IPS DF 4.7 (cell line): ENCODE data around the gene ALDH1A3.

Experiments used
- DNase-seq: peaks from one replicate; pipeline ENCODE4 v3.0.0-alpha.2; 2013; ENCODE audit warnings: low spot score; ENCODE audit errors: extremely low read depth

Gene ALDH1A3

DNA sequence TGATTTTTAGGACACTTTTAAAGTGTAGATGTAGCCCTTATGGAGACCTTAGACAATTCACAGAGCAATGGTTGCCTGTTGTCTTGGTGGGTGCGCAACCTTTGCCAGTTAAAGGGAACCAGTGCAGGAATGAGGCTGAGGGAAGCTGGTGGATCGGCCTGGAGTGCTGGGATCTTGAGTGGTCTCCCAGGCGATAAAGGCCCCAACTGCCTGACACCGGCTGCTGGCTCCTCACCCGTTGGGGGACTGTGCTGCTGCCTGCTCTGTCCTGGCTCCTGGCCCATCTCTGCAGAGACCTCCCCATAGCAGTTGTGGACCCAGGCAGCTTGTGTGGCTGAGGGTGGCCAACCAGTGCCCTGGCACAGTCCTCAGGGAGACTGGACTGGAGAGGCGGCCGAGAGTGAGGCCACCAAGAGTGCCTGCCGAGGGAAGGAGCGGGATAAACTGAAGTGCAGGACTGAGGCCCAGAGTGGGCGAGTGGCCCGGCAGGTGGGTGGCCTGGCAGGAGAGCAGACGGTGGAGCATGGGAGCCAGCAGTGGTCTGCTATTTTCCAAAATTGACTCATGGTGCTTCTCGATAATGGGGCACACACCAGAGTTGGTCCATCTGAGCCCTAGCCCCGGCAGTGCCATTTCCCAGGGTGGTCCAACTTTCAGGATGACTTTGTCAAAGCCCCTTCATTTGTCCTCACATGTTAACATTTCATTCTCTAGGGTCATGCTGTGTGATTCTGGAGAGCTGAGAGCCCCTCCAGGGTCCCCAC lies 2.1 kb downstream of the ALDH1A3 start:
- DNase-seq, result no peak

DNA sequence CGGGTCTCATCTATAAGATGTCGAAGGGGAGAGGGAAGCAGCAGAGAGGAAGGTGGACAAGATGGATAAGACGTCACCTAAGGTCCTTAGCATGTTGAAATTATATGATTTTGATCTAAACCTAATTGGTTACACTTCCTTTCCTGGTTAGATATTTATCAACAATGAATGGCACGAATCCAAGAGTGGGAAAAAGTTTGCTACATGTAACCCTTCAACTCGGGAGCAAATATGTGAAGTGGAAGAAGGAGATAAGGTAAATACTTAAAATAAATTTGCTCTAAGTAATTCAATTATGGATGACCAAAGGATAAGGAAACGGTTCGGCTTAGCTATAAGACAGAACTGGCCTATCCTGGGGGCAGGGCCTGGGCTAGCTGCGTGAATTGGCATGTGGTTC lies 5.5 kb downstream of the ALDH1A3 start:
- no peak for DNase-seq

DNA sequence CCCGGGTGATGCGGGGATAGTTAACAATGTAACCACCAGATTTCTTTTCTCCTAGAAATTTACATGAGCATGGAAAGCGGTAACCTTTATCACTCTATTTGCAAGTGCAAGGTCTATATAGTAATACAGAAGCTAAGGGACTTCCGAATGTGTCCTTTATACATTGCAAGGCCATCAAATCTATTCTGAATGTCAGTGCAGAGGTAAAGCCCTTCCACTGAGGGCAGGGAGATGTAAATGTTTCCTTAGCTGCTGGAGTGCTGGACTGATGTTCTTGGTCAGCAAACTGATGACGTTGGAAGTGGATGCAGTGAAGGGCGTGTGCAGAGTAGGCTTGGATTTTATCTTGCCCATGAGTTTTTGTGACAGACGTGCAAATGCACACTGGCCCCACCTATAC lies 6.2 kb downstream of the ALDH1A3 start:
- no peak for DNase-seq

DNA sequence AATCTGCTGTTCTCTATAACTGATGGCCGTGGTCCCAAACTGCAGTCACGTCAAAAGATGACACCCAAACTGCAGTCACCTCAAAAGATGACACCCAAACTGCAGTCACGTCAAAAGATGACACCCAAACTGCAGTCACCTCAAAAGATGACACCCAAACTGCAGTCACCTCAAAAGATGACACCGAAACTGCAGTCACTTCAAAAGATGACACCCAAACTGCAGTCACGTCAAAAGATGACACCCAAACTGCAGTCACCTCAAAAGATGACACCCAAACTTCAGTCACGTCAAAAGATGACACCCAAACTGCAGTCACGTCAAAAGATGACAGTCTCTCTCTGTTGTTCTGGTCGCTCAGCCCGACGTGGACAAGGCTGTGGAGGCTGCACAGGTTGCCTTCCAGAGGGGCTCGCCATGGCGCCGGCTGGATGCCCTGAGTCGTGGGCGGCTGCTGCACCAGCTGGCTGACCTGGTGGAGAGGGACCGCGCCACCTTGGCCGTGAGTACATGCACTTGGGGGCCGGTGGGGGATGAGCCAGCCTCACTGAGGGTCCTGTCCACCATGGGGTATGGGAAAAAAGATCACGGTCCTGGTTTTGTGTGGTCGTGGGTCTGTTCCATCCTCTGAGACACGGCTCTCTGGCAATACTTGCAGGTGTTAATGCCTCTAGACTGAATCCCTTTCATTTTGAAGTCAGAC lies 7.7 kb downstream of the ALDH1A3 start:
- no peak for DNase-seq

DNA sequence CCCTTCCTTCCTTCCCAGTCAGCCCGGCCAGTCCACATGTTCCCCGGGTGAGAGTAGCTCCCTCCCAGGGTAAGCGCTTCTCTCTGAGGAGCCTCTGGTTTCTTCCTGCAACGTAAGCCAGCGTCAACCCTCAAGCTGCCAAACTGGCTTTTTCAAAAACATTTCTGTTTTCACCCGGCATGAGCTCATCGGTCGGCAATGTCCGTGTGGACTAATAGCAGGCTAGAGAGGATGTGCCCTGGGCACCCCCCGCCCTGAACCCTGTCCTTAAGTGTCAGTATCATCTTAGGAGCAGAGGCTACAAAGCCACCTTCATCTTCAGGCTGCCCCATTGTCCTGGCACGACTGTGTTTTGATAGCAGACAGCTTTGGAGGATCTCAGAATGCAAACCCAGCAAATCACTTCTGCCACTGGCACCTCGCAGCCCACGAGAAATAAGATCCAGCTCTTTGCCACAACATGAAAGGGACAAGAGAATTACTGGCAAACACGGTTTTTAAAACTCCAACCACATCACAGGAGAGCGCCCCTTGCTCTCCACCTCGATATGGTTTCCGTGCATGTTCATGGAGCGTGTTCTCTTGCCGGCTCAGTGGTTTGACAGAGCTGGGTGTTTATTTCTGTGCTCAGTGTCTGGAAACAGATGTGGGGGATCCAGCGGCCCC lies 9.9 kb downstream of the ALDH1A3 start:
- no peak for DNase-seq

DNA sequence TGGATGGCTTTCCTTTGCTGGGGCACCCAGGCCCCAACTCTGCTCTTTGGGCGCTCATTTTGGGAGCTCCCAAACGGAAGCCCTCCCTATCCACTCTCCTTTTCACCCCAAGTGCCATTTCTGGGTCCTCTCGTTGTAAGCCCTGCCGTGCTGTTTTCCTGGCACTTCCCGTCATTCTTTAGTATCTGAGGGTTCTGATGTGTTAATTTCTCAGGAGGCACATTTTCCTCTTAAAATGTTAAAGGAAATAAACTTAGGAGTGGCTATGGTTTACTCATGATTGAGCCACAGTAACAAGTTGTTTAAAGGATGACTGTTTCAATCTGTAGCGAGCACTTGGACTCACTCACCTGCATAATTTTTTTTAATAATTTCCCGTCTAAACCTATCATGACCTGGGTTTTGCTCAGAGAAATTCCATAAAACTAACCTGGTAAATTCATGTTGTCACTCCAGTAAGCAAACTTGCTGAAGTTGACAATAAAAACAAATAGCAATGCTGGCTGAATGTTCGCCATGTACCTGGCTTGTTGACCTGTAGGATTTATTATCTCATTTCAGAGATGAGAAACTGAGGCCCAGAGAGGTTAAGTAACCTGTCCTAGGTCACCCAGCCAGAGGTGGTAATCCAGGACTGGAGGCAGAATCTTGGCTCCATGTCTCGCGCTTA lies 10.6 kb downstream of the ALDH1A3 start:
- DNase-seq, result no peak

DNA sequence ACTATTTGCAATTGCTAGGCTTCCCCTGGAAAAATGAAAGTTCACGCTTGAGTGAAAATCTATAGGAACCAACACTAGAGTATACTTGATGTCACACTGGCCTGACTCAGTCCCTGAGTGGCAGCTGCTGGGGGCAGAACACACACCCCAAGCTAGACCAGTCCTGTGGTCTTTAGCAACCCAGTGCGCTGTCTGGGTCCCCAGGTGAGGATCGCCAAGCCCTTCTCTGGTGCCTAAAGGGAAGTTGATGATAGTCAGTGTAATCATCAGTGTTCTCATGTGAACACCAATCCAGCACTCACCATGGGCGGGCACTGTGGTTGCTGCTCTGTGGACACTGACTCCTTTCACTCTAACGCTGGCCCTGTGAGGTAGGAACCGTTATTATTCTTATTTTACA lies 11.2 kb downstream of the ALDH1A3 start:
- DNase-seq, result no peak

DNA sequence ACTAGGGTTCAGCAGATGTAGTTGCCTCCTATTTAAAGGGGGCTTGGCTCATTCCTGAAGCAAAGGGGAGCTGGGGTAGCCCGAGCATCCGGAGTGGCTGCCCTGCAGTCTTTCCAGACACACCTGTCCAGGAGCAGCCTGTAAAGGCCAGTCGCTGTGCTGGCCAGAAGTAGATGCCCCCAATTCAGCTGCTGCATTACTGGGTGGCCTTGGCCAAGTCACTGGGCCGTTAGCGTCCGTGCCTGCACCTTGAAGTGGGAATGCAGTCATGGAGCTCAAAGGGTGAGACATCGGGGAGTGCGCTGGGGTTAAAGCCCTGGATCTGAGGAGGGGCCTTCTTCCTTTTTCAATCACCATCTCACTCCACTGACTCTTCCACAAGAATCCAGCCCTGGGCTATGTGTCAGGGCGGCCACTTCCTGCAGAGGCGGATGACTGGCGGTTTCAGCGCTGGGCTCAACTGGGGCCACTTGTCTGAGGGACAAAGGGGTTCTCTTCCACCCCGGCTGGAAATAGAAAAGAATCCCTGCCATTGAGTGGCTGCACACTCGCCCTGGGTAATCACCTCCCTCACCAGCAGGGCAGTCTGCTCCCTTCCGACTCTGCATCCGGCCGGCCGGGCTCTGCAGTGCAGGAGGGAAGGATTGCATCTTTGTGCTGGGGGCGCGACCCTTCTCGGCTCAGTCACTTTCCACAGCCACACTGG lies 11.8 kb downstream of the ALDH1A3 start:
- DNase-seq, result no peak

DNA sequence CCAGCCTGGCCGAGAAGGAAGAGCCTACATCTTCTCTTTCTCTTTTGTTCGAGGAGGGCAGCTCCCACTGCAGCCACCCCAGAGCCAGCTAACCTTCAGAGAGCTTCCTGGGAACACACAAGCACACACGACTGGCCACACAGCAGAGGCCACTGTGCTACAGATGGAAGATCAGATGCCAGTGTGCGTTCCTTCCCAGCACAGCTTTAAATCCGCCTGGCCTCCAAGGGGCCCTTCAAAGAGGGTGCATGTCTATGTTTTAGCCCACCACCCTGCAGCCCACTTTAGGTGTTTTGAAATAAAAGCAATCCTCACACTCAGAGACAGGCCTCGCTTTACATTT lies 12.4 kb downstream of the ALDH1A3 start:
- no peak for DNase-seq

DNA sequence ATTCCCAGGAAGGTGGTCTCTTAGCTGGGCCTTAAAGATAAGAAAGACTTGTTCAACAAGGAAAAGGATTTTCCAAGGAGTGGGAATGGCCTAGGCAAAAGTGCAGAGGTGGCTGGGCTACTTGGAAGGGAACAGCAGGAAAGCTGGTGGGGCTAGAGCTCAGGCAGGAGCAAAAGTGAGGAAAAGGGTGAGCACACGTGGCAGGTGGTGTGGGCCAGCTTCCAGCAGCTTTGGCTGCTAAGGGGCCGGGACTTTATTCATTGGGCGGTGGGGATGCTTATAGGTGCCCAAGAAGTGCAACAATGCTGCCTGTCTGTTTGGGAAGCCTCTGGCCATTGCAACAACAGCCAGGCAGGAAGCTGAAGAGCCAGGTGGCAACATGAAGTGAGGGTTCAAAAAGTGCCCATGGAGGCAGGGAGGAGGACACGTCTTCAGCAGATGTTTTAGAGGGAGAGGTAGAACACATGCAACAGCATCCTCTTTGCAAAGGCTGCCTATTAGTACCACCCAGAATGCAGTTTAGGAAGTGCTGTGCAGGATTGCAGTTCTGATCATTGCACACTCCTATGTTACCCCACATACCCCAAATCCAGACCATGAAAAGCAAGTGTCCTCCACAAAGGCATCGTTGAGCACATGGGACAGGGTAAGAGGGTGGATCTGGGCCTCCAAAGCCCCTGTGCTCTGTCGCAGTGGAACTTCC lies 13.8 kb downstream of the ALDH1A3 start:
- DNase-seq, result no peak

DNA sequence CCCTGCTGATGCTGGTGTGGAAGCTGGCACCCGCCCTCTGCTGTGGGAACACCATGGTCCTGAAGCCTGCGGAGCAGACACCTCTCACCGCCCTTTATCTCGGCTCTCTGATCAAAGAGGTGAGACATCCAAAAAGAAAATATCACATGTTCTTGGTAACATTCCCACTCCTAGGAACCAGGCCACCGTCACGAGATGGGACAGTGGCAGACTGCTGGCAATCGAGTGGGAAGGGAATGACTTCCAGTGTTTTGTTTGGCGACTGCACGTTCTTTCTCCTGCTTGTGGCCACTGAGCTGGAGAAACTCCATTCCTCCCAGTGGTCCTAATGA lies 14.3 kb downstream of the ALDH1A3 start:
- no peak for DNase-seq

DNA sequence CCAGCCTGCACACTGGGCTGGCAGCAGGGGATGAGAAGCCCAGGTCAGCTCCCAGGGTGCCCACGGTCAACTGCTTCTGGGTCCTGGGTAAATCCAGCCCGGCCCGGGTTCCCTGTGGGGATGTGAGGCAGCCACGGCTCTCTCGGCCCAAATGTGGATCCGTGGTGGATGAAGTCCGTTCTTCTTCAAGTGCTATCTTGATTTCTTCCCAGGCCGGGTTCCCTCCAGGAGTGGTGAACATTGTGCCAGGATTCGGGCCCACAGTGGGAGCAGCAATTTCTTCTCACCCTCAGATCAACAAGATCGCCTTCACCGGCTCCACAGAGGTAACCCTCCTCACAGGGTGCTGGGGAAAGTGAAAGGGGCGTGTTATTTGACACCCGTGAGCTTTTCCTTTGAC lies 16.1 kb downstream of the ALDH1A3 start:
- DNase-seq, result no peak

DNA sequence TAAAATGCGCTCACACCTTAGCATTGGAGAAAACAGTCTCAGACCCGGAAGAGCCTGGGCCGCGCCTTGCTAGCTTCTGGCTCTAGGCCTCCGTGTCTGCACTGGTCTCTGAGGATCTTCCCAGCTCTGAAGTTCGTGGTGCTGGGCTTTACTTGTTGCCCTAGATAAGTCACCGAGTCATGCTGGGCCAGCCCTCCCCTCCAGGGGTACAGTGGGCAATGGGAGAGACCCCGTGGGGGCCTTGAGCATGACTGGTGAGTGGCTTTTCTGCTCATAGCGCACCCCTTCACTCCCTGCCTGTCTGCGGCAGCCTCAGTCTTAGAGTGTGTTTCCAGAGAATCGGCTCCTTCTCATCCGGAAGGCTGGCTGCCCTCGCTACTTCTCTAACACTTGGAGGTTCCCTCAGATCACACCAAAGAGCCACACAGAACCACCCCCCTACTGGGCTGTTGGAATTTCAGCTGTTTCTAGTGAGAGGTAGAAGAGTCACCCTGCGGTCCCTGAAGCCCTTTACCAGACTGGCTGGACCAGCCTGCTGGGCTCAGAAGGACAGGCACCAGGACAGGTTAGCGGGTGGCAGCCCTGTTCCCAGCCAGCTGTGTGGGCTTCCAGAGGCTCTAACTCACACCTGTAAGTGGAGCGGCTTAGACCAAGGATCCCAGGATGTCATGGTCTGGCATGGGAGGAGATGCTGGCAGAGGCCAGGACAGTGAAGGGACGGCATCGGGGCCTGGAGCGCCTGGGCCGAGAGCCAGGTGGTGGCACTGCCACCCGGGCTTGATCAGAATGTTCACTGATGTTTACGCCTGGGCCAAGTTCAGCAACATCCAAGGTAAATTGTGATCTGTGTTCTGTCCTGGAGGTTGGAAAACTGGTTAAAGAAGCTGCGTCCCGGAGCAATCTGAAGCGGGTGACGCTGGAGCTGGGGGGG lies 17.9 kb downstream of the ALDH1A3 start:
- no peak for DNase-seq

DNA sequence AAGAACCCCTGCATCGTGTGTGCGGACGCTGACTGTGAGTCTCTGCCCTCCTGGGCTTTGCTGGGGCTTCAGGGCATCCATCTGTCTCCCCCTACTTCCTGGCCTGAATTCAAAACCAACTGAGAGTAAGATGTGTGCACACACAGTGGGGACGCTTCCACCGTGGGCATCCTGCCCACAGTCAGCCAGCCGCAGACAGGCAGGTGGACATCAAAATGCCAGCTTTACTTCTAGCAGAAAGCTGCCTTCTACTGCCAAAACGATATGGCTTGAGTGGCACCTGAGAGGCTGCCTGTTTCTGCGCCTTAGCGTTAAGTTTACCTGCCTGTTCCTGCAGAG lies 18.5 kb downstream of the ALDH1A3 start:
- no peak for DNase-seq

DNA sequence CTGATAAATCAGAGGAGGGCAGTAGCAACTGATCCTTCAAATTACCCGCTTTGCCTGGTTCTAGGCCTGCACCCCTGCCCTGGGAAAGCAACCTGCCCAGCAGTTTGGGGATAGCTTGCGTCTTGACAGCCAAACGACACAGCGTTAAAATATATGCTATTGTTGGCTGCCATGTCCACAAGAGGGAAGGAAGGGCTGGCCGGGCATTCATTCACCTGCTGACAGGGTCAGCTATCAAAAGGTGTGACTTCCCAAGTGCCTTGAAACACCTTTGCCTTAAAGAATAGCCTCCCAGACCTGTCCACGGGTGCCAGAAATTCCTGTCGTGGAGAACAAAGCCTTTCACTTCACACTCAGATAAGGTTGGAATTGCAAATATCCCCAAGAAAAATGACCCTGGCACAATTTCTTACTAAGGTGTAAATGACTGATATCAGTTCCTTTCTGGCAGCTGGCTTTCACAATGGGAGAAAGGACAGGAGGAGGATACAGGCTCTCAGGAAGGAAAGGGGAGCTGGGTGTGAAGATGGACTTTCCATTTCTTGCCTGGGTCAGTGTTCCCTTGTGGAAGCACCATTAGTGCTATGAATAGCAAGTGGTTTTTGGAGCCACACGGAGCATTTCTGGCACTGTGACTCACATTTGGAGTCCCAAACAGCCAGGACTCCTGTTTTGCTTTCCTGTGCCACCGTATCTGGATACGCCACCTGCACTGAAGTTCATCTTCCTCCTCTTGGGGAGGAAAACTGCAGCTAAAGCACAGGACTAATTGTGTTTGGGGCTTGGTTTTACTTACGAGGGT lies 19.2 kb downstream of the ALDH1A3 start:
- no peak for DNase-seq

DNA sequence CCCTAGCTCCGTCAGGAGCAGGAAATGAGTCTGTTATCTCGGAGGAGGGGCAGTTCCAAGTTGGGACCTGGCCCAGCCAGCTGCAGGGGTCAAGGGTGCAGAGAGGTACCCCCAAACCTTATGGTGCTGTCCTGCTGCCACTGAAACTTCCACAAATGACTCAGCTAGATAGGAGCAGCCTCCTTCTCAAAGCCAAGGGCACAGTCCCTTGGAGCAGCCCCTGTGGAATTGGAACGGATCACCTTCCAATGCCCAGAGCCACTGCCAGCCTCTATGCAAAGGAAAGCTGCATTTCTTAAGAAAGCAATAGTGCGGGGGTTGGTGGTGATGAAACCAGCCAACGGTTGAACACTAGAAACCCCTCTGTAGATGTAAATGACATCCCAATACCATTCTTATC lies 20.0 kb downstream of the ALDH1A3 start:
- DNase-seq, result no peak

DNA sequence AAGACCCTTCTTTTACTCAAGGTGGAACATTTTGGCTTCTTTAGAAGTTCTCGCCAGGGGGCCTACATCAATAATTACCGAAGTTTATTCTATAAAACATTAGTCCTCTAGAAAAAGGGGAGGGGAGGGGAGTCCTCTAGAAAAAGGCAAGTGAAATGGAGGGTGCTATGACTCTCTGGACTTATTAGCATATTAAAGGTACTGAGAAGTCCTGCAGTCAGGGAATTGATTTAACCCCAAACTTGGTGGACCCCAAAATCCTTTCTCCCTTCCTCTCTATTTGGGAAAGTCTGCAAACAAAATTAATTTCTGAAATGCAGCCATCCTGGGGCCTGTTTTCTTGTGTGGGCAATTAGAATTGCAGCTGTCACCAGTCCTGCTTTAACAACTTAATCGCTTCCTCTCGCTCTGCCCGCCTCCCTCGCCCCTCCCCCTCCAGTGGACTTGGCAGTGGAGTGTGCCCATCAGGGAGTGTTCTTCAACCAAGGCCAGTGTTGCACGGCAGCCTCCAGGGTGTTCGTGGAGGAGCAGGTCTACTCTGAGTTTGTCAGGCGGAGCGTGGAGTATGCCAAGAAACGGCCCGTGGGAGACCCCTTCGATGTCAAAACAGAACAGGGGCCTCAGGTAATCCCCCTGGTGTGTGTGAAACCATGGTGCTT lies 20.6 kb downstream of the ALDH1A3 start:
- DNase-seq, result no peak

DNA sequence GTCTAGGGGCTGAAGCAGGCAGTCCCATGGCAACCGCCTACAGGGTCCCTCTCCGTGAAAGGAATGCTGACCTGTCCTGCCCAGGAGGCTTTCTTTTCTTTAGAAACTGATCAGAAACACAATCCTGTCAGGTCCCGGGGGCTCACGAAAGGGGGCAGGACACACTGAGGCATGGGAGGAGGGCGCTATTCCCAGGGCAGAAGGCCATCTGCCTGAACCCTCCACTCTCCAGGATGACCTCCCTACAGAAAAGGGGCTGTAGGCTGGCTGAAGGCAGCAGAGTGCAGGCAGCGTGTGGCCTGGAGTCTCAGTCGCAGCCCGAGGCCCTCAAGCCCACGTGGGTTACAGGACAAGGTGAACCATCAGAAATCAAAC lies 21.2 kb downstream of the ALDH1A3 start:
- no peak for DNase-seq

DNA sequence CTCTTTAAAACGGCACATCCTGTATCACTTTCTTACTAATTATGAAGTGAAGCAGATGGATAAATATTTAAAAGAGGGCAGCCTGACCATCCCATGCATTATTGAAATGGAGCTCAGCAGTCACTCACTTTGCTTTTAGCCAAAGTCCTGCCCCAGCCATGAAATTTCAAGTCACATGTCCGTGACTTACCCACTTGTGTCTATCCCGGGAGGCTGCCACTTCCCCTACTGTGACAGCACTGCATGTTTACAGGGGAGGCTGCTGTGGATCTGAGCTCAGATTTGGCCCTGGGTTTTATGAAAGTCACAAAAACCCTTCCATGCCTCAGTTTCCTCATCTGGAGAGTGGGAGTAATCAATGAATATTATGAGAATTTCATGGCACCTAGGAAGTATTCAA lies 21.7 kb downstream of the ALDH1A3 start:
- no peak for DNase-seq
